Measurements from ENCODE around the gene BTN3A1.

The BTN3A1 gene

GRCh38 chr6:26379740-26380139 is 22.3 kb upstream of the BTN3A1 start:
- DNase-seq, result no peak

GRCh38 chr6:26380256-26380655 is 21.8 kb upstream of the BTN3A1 start:
- DNase-seq, result no peak

- no peak for DNase-seq
Observed at GRCh38 chr6:26382121-26382520, 20.0 kb upstream of the BTN3A1 start.

GRCh38 chr6:26383624-26384417 is 18.3 kb upstream of the BTN3A1 start:
- DNase-seq, result peak; percentile 31 to 44

GRCh38 chr6:26385734-26386125 is 16.3 kb upstream of the BTN3A1 start:
- no peak for DNase-seq

GRCh38 chr6:26387565-26387964 is 14.5 kb upstream of the BTN3A1 start:
- no peak for DNase-seq

GRCh38 chr6:26388014-26388413 is 14.1 kb upstream of the BTN3A1 start:
- no peak for DNase-seq

GRCh38 chr6:26388441-26388840 is 13.6 kb upstream of the BTN3A1 start:
- no peak for DNase-seq

- DNase-seq, result no peak
Observed at GRCh38 chr6:26389349-26389894, 12.7 kb upstream of the BTN3A1 start.

- DNase-seq, result no peak
Observed at GRCh38 chr6:26390531-26390930, 11.5 kb upstream of the BTN3A1 start.

- no peak for DNase-seq
Observed at GRCh38 chr6:26392932-26393636, 9.0 kb upstream of the BTN3A1 start.

GRCh38 chr6:26394289-26394688 is 7.8 kb upstream of the BTN3A1 start:
- DNase-seq, result no peak

GRCh38 chr6:26398555-26398954 is 3.5 kb upstream of the BTN3A1 start:
- DNase-seq, result no peak

- no peak for DNase-seq
Observed at GRCh38 chr6:26400626-26401025, 1.4 kb upstream of the BTN3A1 start.

- peak in 1 of 2 experiments; percentile 23 for DNase-seq
Observed at GRCh38 chr6:26401389-26401986, 587 bp upstream of the BTN3A1 start.

- no peak for DNase-seq
Observed at GRCh38 chr6:26403893-26404292, 1.8 kb downstream of the BTN3A1 start.

- DNase-seq, result no peak
Observed at GRCh38 chr6:26404546-26404945, 2.5 kb downstream of the BTN3A1 start.

- no peak for DNase-seq
Observed at GRCh38 chr6:26408828-26409730, 7.0 kb downstream of the BTN3A1 start.

- no peak for DNase-seq
Observed at GRCh38 chr6:26411751-26412150, 9.7 kb downstream of the BTN3A1 start.

- no peak for DNase-seq
Observed at GRCh38 chr6:26412228-26412627, 10.2 kb downstream of the BTN3A1 start.

GRCh38 chr6:26412954-26413353 is 10.9 kb downstream of the BTN3A1 start:
- no peak for DNase-seq

GRCh38 chr6:26414281-26414680 is 12.2 kb downstream of the BTN3A1 start:
- no peak for DNase-seq

All from activated T-cell treated with anti-CD3 and anti-CD28 coated beads, Interleukin-2, amount 50 U/mL, for 48 hours (primary cell).